NCI-H69 (cell line): ENCODE measurements around the gene PRSS50.

Experiments
- DNase-seq: peaks from one replicate; lab custom pipeline; 2025; lab: John Stamatoyannopoulos, UW

PRSS50 gene

GRCh38 chr3:46725621-46726314 is 8.1 kb upstream of the PRSS50 start:
- DNase-seq: no peak

GRCh38 chr3:46724424-46724823 is 6.8 kb upstream of the PRSS50 start:
- DNase-seq: no peak

- no peak for DNase-seq
Measured at GRCh38 chr3:46722443-46722842, 4.8 kb upstream of the PRSS50 start.

- peak; percentile 20 for DNase-seq
Measured at GRCh38 chr3:46721009-46721408, 3.3 kb upstream of the PRSS50 start.

GRCh38 chr3:46719735-46720271 is 2.1 kb upstream of the PRSS50 start:
- no peak for DNase-seq

GRCh38 chr3:46719044-46719565 is 1.4 kb upstream of the PRSS50 start:
- DNase-seq: no peak

GRCh38 chr3:46716461-46717441 is 918 bp downstream of the PRSS50 start:
- DNase-seq: no peak

GRCh38 chr3:46715507-46716175 is 2.0 kb downstream of the PRSS50 start:
- DNase-seq: no peak

- DNase-seq: no peak
Measured at GRCh38 chr3:46714728-46715506, 2.8 kb downstream of the PRSS50 start.

GRCh38 chr3:46713898-46714552 is 3.6 kb downstream of the PRSS50 start:
- DNase-seq: no peak

GRCh38 chr3:46713050-46713897 is 4.4 kb downstream of the PRSS50 start:
- DNase-seq: no peak

GRCh38 chr3:46712191-46713049 is 5.2 kb downstream of the PRSS50 start:
- DNase-seq: no peak

GRCh38 chr3:46711760-46712159 is 5.9 kb downstream of the PRSS50 start:
- no peak for DNase-seq

GRCh38 chr3:46711305-46711704 is 6.4 kb downstream of the PRSS50 start:
- no peak for DNase-seq

GRCh38 chr3:46710671-46711295 is 6.9 kb downstream of the PRSS50 start:
- no peak for DNase-seq

- no peak for DNase-seq
Measured at GRCh38 chr3:46710229-46710628, 7.4 kb downstream of the PRSS50 start.

- DNase-seq: no peak
Measured at GRCh38 chr3:46709721-46710120, 7.9 kb downstream of the PRSS50 start.

- no peak for DNase-seq
Measured at GRCh38 chr3:46709157-46709654, 8.5 kb downstream of the PRSS50 start.
